GM19023 (cell line): ENCODE measurements around the gene MAGIX.

ENCODE experiments used
- ATAC-seq: cut with Tn5 transposase; IDR thresholded peaks from one replicate; pipeline ENCODE4 v1.9.1; 2021; ENCODE audit warnings: mild to moderate bottlenecking, moderate library complexity; ENCODE audit not compliant: unreplicated experiment

Gene MAGIX

GRCh38 chrX:49179358-49179757, 16.8 kb downstream of the MAGIX start:
- no peak for ATAC-seq

- no peak for ATAC-seq
These were observed 21.2 kb downstream of the MAGIX start for GRCh38 chrX:49183701-49184281.

- ATAC-seq = peak; percentile 42
These were observed 22.0 kb downstream of the MAGIX start for GRCh38 chrX:49184294-49185281.

- ATAC-seq = peak; percentile 29
These were observed 23.8 kb downstream of the MAGIX start, which contains the start of gene PRICKLE3 for GRCh38 chrX:49186125-49187027. Gene PRICKLE3 (minus strand): TSS chrX:49186373. CDS start chrX:49186297, 76 bp downstream.

GRCh38 chrX:49187028-49187394, 24.5 kb downstream of the MAGIX start:
- ATAC-seq = no peak

- ATAC-seq = no peak
These were observed 25.0 kb downstream of the MAGIX start for GRCh38 chrX:49187526-49187925.

GRCh38 chrX:49188468-49189076, 26.0 kb downstream of the MAGIX start:
- ATAC-seq = no peak

- no peak for ATAC-seq
These were observed 27.0 kb downstream of the MAGIX start for GRCh38 chrX:49189606-49190005.

GRCh38 chrX:49190821-49191573, 28.4 kb downstream of the MAGIX start:
- peak; percentile 90 for ATAC-seq

GRCh38 chrX:49191574-49192011, 29.0 kb downstream of the MAGIX start:
- peak; percentile 16 for ATAC-seq

GRCh38 chrX:49192722-49193328, 30.3 kb downstream of the MAGIX start:
- ATAC-seq = no peak

- no peak for ATAC-seq
These were observed 31.0 kb downstream of the MAGIX start for GRCh38 chrX:49193542-49193964.

- ATAC-seq = no peak
These were observed 35.1 kb downstream of the MAGIX start for GRCh38 chrX:49197543-49198087.

- no peak for ATAC-seq
These were observed 36.2 kb downstream of the MAGIX start for GRCh38 chrX:49198540-49199314.

- no peak for ATAC-seq
These were observed 36.7 kb downstream of the MAGIX start for GRCh38 chrX:49199315-49199595.

GRCh38 chrX:49199906-49200771, 37.6 kb downstream of the MAGIX start, which contains the start of gene SYP:
Gene SYP (minus strand): TSS chrX:49200193. CDS start chrX:49200186, 7 bp downstream.
- ATAC-seq = peak; percentile 86

- no peak for ATAC-seq
These were observed 39.5 kb downstream of the MAGIX start for GRCh38 chrX:49202022-49202421.
